K562 (cell line): ENCODE data around the gene ZKSCAN3. TPM values are rescaled to one million over a fixed set of nuclear protein-coding genes. Genes with fewer than 3 reads are reported as not detected.

Source experiments
- CBX5 ChIP-seq: IDR thresholded peaks from 2 replicates; pipeline ENCODE4 v1.6.1; 2014; ENCODE audit warnings: low read depth, borderline replicate concordance
- HMGXB4 ChIP-seq: sonication (generic); formaldehyde crosslinking; IDR thresholded peaks from 2 replicates; pipeline ENCODE4 v1.8.1; 2023; ENCODE audit warnings: mild to moderate bottlenecking, missing genetic modification reagents
- KLF16 ChIP-seq: IDR thresholded peaks from 2 replicates; pipeline ENCODE4 v1.6.1; 2016; ENCODE audit warnings: antibody characterized with exemption
- NKRF ChIP-seq: fragments of 450-650 bp; IDR thresholded peaks from 2 replicates; pipeline ENCODE4 v1.6.1; 2016; ENCODE audit warnings: borderline replicate concordance
- polyA plus RNA-seq, 8 experiments: library from polyadenylated mRNA; depleted of rRNA in 4 of 8; stranded (reverse) in 5 of 8; unstranded in 3 of 8; fragments of >200 nt; fragmentation: Nextera tagmentation in 2 of 8; fragmentation: Illumina TruSeq in 1 of 8; extraction: Ambion mirVana in 2 of 8; extraction: Trizol in 1 of 8; gene quantifications; 2 replicates each; pipeline versions ENCODE4 v1.2.1 to v1.2.3, GENCODE V29; 2011 to 2014; ENCODE audit warnings: inconsistent platforms in 1 of 8, missing spikeins in 1 of 8
- total RNA-seq, 7 experiments: library from RNA; depleted of rRNA in 6 of 7; stranded (reverse); fragments of >200 nt in 6 of 7; fragmentation: Illumina TruSeq in 2 of 7; extraction: Trizol in 2 of 7; gene quantifications; 2 replicates each; pipeline versions ENCODE4 v1.2.1 to v1.2.3, GENCODE V29; 2011 to 2021; ENCODE audit warnings: low replicate concordance in 1 of 7
- TF ChIP-seq, protein P1 (sequence below): fragments of 450-650 bp; IDR thresholded peaks from 2 replicates; pipeline ENCODE4 v1.7.1; 2018; ENCODE audit warnings: mild to moderate bottlenecking, low read depth; ENCODE audit not compliant: partially characterized antibody
- TF ChIP-seq, protein P2 (sequence below): fragments of 450-650 bp; IDR thresholded peaks from one replicate; pipeline ENCODE4 v1.6.1; 2018; ENCODE audit warnings: mild to moderate bottlenecking, moderate library complexity; ENCODE audit not compliant: partially characterized antibody
- TF ChIP-seq, protein P3 (sequence below): sonication (generic); formaldehyde crosslinking; IDR thresholded peaks from 2 replicates; pipeline ENCODE4 v1.8.0; 2023; ENCODE audit warnings: missing genetic modification reagents, mild to moderate bottlenecking, borderline replicate concordance
- TF ChIP-seq, protein P4 (sequence below): fragments of 250-450 bp; sonication (Bioruptor Pico); IDR thresholded peaks from 2 replicates; pipeline ENCODE4 v1.8.0; 2021; ENCODE audit warnings: moderate library complexity, mild to moderate bottlenecking, inconsistent platforms

Gene ZKSCAN3
- total and polyA plus RNA-seq, 9 of the 15 experiments (the other 6 are each of a cell fraction or from before 2014, with no cell fraction given), result 3.0 to 12.4 (median 10.2) TPM

GRCh38 chr6:28355743-28356665 lies 6.3 kb downstream of the ZKSCAN3 start (continued):
- TF ChIP-seq HMGXB4 (CRISPR knock-in tag) (no peak; the same call in none of the 2 replicates), NKRF (peak; percentile 45; the same call in 1 of the 2 replicates), KLF16 (peak; percentile 78; the same call in 1 of the 2 replicates), CBX5 (no peak; the same call in 1 of the 2 replicates)
- TF ChIP-seq, protein P1, sequence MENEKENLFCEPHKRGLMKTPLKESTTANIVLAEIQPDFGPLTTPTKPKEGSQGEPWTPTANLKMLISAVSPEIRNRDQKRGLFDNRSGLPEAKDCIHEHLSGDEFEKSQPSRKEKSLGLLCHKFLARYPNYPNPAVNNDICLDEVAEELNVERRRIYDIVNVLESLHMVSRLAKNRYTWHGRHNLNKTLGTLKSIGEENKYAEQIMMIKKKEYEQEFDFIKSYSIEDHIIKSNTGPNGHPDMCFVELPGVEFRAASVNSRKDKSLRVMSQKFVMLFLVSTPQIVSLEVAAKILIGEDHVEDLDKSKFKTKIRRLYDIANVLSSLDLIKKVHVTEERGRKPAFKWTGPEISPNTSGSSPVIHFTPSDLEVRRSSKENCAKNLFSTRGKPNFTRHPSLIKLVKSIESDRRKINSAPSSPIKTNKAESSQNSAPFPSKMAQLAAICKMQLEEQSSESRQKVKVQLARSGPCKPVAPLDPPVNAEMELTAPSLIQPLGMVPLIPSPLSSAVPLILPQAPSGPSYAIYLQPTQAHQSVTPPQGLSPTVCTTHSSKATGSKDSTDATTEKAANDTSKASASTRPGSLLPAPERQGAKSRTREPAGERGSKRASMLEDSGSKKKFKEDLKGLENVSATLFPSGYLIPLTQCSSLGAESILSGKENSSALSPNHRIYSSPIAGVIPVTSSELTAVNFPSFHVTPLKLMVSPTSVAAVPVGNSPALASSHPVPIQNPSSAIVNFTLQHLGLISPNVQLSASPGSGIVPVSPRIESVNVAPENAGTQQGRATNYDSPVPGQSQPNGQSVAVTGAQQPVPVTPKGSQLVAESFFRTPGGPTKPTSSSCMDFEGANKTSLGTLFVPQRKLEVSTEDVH, result peak; percentile 17
- TF ChIP-seq, protein P2, sequence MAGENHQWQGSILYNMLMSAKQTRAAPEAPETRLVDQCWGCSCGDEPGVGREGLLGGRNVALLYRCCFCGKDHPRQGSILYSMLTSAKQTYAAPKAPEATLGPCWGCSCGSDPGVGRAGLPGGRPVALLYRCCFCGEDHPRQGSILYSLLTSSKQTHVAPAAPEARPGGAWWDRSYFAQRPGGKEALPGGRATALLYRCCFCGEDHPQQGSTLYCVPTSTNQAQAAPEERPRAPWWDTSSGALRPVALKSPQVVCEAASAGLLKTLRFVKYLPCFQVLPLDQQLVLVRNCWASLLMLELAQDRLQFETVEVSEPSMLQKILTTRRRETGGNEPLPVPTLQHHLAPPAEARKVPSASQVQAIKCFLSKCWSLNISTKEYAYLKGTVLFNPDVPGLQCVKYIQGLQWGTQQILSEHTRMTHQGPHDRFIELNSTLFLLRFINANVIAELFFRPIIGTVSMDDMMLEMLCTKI, result no peak
- TF ChIP-seq, protein P3, sequence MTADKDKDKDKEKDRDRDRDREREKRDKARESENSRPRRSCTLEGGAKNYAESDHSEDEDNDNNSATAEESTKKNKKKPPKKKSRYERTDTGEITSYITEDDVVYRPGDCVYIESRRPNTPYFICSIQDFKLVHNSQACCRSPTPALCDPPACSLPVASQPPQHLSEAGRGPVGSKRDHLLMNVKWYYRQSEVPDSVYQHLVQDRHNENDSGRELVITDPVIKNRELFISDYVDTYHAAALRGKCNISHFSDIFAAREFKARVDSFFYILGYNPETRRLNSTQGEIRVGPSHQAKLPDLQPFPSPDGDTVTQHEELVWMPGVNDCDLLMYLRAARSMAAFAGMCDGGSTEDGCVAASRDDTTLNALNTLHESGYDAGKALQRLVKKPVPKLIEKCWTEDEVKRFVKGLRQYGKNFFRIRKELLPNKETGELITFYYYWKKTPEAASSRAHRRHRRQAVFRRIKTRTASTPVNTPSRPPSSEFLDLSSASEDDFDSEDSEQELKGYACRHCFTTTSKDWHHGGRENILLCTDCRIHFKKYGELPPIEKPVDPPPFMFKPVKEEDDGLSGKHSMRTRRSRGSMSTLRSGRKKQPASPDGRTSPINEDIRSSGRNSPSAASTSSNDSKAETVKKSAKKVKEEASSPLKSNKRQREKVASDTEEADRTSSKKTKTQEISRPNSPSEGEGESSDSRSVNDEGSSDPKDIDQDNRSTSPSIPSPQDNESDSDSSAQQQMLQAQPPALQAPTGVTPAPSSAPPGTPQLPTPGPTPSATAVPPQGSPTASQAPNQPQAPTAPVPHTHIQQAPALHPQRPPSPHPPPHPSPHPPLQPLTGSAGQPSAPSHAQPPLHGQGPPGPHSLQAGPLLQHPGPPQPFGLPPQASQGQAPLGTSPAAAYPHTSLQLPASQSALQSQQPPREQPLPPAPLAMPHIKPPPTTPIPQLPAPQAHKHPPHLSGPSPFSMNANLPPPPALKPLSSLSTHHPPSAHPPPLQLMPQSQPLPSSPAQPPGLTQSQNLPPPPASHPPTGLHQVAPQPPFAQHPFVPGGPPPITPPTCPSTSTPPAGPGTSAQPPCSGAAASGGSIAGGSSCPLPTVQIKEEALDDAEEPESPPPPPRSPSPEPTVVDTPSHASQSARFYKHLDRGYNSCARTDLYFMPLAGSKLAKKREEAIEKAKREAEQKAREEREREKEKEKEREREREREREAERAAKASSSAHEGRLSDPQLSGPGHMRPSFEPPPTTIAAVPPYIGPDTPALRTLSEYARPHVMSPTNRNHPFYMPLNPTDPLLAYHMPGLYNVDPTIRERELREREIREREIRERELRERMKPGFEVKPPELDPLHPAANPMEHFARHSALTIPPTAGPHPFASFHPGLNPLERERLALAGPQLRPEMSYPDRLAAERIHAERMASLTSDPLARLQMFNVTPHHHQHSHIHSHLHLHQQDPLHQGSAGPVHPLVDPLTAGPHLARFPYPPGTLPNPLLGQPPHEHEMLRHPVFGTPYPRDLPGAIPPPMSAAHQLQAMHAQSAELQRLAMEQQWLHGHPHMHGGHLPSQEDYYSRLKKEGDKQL (CRISPR knock-in tag), result no peak
- TF ChIP-seq, protein P4, sequence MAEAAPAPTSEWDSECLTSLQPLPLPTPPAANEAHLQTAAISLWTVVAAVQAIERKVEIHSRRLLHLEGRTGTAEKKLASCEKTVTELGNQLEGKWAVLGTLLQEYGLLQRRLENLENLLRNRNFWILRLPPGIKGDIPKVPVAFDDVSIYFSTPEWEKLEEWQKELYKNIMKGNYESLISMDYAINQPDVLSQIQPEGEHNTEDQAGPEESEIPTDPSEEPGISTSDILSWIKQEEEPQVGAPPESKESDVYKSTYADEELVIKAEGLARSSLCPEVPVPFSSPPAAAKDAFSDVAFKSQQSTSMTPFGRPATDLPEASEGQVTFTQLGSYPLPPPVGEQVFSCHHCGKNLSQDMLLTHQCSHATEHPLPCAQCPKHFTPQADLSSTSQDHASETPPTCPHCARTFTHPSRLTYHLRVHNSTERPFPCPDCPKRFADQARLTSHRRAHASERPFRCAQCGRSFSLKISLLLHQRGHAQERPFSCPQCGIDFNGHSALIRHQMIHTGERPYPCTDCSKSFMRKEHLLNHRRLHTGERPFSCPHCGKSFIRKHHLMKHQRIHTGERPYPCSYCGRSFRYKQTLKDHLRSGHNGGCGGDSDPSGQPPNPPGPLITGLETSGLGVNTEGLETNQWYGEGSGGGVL (CRISPR knock-in tag), result no peak
